ENCODE results near the gene CAMTA1.

CAMTA1 gene

DNA sequence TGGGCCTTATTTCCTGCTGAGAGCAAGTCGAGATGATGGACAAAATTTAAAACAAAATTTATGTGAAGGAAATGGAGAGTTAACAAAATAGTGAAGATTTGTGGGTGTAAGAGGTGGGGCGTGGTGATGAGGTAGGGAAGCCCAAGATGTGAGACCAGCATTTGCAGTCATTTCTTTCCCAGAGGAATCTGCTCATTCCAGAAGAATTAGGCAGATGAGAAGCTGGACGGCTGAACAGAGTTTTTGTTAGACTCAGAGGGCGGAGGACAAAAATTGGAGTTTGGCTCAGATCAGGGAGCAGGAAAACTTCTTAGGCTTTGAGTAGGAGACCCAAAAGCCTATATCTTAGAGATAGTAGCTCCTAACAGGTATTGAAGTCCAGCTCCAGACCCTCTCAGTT is 65.3 kb downstream of the CAMTA1 start:
- no peak for DNase-seq (ENCODE audit: low read depth in 2 of 2)

DNA sequence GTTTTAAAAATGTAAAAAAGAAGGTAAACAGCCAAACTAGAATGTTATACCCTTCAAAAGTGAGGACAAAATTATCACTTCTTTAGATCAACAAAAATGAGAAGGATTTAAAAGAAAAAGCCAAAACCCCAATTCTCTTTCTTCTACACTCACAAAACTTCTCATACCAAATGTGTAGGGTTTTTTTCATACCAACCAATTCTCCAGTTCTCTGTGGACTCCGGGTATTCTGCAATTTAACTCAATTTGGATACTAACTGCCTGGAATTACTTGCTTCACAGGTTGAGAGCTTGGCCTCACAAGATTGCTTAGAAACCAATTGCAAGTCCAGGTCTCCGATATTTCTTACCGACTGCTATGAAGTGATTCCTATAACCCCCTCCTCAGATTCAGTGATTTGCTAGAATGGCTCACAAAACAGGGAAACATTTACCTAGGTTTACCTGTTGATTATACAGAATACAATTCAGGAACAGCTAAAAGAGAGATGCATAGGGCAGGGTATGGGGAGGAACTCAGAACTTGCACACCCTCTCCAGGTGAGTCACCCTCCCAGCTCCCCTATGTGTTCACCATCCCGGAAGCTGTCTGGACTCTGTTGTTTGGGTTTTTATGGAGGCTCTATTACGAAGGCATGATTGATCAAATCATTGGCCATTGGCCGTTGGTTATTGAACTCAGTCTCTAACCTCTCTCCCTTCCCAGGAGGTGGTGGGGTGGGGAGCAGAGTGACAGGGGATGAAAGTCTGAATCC is 67.1 kb downstream of the CAMTA1 start:
- no peak for DNase-seq (ENCODE audit: low read depth in 2 of 2)

DNA sequence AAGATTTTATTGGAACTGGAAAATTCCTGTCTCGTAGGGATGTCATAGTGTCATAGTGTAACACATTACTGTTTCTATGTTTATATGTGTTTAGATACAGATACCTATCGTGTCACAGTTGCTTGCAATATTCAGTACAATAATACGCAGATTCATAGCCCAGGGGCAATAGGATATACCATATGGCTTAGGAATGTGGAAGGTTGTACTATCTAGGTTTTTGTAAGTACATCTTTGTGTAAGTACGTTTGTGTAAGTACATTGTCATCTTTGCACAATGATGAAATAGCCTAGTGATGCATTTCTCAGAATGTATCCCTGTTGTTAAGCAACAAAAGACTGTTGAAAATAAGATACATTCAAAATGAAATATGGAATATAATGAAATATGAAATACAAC is 68.9 kb downstream of the CAMTA1 start:
- DNase-seq (ENCODE audit: low read depth in 2 of 2): no peak

DNA sequence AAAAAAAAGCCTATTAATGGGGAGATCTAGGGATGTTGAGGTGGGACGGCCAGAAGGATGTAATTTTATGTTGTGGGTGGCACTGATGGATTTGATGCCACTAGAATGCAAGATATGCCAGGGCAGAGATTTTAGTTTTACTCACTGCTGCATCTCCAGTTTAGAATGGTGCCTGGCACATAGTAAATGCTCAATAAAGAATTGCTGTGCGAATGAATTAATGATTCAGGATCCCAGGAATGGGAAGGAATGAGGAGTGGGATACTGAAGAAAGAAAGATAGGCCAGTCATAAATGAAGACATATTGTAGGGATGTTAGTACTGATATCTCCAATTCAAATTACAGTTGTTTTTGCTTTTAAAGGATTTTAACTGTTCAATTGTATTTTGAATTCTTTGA is 72.6 kb downstream of the CAMTA1 start:
- DNase-seq (ENCODE audit: low read depth in 2 of 2): no peak

DNA sequence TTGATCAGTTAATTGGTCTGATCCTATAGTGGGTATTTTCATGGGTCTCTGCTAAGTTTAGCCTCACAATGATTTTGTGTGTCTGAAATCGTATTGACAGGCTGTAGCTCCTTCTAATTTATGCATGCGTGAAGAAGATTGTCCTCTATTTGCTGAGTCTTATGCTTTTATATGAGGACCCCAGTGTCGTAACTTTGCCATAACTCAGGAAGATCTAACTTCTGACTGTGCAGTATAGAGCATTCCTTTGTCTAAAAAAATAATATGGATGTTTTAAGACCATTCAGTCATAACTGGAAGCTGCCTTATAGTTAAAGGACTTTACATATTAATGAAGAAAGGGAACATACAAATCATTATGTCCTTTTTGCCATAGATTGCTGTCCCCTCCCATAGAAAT is 73.3 kb downstream of the CAMTA1 start:
- DNase-seq (ENCODE audit: low read depth in 2 of 2): no peak

DNA sequence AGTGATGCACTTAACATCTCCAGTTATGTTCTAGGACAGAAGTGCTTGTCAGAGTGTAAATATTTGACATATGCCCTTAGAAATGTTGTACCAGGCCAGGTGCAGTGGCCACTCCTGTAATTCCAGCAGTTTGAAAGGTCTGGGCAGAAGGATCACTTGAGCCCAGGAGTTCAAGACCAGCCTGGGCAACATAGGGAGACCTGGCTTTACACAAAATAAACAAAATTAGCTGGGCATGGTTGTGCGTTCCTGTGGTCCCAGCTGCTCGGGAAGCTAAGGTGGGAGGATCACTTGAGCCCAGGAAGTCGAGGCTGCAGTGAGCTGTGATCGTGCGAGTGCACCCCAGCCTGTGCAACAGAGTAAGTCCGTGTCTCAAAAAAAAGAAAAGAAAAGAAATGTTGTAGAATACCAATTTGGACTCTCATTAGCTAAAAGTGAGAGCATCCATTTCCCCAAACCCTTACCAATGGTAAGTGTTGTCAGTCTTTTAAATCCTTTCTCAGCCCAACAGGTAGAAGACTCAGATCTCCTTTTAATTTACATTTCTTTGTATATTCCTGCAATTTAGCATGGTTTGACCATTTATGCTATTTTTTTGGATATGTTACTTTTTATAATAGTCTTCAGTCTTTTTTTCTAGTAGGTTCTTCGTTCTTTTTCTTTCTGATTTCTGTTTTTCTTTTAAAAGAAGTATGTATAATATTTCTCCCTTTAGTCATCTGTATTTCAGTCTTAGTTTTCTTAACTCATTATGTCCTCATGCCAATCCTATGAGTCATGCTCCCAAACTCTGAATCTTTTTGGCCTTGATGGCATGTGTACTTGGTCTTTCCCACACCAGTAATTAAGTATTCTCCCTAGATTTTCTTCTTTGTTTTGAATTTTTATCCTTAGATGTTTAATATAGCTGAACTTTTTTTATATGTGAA is 74.4 kb downstream of the CAMTA1 start:
- DNase-seq (ENCODE audit: low read depth in 2 of 2): no peak

DNA sequence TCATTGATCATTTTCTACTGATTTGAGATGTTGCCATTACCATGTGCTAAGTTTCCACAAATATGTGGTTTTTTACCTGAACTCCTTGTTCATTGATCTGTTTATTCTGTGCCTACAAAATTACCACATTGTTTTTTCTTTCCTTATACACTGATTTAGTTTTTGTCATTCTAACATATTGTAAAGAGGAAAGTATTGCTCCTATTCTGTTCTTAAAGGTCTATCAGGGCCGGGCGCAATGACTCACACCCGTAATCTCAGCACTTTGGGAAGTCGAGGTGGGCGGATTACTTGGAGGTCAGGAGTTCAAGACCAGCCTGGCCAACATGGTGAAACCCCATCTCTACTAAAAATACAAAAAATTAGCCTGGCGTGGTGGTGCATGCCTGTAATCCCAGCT is 75.1 kb downstream of the CAMTA1 start:
- DNase-seq (ENCODE audit: low read depth in 2 of 2): no peak

DNA sequence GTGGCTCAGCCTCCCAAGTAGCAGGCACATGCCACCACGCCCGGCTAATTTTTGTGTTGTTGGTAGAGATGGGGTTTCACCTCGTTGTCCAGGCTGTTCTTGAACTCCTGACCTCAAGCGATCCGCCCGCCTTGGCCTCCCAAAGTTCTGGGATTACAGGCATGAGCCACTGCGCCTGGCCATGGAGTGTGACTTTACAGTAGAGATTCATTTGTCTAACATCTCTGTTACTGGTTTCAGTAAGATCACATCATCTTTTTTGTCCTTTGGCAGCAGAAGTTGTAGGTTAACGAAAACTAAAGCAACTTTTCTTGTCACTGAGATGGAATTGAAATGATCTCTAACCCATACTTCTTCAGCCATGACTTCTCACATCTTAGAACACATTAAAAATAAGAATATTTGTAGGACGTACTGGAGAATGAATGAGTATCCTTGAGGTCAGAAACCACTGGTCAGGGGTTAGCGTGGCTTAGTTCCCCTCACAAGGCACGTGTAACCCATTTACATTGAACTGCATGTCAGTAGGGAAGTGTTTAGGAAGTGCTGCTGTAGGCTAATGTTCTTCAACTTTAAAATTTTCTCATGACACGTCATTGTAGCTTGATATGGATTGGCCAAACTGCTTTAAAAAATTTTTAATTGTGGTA is 75.9 kb downstream of the CAMTA1 start:
- no peak for DNase-seq (ENCODE audit: low read depth in 2 of 2)

DNA sequence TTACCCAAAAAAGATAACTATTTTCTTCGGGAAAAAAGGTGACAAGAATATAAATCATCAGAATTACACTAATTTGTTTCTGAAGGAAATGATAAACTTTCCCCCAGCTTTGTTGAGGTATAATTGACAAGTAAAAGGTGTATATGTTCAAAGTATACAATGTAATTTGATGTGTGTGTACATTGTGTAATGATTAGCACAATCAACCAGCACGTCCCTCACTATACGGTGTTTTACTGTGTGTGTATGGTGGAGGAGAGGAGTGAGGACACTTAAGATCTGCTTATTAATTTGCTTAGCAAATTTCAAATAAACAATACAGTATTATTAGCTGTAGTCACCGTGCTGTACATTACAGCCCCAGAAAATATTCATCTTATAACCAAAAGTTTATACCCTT is 77.7 kb downstream of the CAMTA1 start:
- DNase-seq (ENCODE audit: low read depth in 2 of 2): no peak

DNA sequence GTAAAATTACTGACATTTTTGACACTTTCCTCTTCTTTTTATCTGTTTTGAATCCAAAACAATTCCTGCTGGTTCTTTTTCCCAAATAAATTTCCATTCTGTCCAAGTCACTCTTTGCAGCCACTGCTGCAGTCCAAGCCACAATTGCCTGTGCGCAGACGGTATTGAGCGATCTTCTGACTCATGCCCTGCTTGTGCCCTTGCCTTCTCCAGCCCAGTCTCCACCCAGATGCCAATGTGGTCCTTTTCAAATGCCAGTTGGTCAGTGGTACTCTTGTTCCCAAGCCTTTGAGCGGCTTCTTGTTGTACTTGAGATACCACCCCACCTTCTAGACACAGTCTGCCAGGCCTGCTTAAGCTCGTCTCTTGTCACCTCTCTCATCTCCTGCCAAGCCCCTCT is 78.9 kb downstream of the CAMTA1 start:
- no peak for DNase-seq (ENCODE audit: low read depth in 2 of 2)

DNA sequence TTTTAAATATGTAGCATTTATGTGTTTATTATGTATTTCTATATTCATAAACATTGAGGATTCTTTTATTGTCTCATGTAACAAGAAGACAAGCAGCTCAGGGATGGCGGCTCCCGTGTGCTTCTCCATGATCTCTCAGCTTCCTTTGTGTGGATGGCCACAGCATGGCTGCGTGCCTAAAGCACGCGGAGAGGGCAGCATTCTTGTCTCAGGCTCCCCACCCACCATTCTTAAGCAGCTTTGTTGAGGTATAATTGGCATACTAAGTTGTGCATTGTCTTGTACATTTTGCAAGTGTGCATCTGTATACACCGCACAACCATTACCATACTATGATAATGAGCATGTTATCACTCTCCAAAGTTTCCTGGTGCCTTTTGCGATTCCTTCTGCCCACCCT is 81.6 kb downstream of the CAMTA1 start:
- no peak for DNase-seq (ENCODE audit: low read depth in 2 of 2)

DNA sequence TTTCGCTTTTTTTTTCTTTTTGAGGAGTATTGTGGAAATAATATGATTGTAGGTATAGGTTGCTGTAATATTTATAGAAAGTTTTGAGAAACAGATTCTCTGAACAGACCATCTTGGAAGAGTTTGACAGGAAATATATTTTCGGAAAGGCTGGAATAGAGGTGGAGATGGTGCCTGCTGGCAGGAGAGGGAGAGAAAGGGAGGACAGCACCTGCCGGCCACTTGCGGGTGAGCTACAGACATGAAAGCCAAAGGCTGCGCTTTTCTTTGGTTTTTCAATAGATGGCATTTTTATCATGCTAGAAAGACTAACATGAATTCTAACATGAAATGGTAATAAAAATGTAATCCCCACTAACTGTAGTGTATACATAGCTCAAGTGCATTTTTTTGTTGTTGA is 82.1 kb downstream of the CAMTA1 start:
- DNase-seq (ENCODE audit: low read depth in 2 of 2): no peak

DNA sequence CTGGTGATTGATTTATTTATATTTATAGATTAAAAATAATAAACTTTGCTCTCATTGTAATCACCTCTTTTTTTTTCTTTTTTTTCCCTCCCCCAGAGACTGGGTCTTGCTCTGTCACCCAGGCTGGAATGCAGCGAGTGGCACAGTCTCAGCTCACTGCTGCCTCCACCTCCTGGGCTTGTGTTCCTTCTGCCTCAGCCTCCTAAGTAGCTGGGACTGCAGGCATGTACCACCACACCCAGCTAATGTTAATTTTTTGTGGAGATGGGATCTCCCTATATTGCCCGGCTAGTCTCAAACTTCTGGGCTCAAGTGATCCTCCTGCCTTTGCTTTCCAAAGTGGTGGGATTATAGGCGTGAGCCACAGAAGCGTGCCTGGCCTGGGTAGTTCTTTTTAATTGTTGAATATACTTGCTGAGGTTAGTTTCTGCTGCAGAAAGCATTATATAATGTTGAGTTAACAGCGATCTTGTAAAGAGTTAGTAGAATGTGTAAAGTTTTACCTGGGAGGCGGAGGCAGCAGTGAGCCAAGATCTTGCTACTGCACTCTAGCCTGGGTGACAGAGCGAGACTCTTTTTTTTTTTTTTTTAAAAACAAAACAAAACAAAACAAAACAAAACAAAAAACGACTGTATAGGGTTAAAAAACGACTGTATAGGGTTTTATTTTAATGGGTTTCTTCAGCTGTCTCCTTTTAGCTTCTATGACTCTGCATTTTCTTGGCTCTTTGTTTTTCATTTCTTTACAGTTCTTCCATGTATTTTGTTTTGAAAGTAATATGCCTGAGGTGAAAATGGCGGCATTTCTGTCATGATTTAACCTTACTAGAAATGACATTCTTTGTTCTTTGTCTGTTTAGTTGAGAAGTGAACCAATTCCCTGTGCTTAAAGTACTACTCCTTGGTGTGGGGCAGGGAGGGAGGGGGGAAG is 82.7 kb downstream of the CAMTA1 start:
- no peak for DNase-seq (ENCODE audit: low read depth in 2 of 2)

DNA sequence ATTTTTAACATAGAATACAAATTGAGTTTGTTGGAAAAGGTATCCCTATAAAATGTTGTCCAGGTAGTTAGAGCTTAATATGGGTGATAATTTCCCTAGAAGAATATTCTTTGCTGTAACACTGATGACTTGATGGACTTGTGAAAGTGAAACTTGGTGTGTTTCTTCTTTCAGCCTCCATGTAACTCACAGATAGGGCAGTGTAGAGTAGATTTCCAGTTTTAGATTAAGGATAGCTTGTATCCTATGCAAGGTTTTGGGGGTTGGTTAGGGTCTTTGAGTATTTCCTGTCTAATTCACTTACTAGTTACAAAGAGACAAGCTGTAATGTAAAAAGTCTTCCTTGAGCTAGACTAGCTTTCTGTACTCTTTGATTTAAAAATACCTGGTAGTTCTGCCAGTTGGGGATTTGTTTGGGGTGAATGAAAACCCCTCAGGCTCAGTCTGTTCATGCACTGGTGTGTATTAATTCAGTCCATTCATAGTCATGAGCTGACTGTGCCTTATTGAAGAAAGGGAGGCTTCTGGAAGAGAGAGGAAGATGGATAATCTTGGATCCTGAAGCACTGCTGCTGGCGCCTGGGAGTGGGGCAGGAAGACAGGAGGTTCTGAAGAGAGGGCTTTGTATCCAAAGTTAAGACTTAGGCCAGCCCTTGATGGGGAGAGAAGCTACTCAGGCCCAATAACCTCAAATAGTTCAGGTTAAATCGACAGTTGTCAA is 83.6 kb downstream of the CAMTA1 start:
- no peak for DNase-seq (ENCODE audit: low read depth in 2 of 2)

DNA sequence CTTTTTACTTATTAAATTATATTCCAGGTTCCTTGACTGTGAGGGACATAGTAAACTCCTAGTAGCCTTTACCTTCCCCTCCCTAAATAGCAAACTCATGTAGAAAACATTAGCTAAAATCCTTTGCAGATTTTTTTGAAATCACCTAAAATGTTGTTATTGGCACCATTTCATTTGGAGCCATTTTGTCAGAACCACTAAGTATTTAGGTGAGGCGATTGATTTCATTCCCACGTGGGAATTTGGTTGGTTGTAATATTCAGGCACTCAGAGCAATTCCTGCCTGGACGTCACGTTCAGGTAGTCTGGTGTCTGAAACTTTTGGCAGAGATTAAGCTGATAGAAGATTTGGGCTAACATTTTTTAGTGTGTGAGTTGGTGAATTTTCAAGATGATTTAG is 84.3 kb downstream of the CAMTA1 start:
- DNase-seq (ENCODE audit: low read depth in 2 of 2): no peak

DNA sequence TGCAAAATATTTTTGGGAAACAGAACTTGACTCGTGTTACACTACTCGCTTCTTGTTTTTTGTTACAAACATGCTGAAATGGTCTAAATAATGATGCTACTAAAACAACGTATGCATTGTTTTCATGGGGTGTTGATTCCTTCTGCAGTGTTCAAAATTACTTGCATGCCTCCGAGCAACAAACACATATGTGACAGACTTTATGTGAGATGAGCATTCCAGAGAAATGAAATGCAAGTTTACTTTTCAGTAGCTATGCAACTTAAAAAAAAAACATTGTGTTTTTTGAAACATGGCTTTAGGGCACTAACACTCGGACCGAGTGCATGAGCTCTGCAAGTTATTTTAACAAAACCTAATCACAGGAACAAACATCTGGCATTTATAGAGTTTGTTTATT is 84.8 kb downstream of the CAMTA1 start:
- DNase-seq (ENCODE audit: low read depth in 2 of 2): no peak

DNA sequence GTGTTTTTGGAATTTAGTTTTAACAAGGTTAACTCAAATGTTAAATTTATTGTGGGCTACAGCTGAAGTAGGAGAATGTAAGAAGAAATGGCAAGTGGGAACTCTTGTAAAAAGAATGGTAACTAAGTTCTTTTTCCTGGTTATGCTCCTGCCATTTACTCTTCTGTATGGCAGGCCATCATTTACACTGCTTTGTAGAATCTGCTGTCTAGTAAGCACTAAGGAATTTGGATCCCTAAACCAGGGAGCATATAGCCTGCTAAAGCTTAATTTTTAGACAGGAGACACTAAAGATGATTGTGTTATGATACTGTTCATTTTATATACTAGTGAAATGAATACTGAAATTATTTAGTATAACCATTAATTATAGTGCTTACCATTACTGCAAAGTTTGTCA is 85.3 kb downstream of the CAMTA1 start:
- no peak for DNase-seq (ENCODE audit: low read depth in 2 of 2)

DNA sequence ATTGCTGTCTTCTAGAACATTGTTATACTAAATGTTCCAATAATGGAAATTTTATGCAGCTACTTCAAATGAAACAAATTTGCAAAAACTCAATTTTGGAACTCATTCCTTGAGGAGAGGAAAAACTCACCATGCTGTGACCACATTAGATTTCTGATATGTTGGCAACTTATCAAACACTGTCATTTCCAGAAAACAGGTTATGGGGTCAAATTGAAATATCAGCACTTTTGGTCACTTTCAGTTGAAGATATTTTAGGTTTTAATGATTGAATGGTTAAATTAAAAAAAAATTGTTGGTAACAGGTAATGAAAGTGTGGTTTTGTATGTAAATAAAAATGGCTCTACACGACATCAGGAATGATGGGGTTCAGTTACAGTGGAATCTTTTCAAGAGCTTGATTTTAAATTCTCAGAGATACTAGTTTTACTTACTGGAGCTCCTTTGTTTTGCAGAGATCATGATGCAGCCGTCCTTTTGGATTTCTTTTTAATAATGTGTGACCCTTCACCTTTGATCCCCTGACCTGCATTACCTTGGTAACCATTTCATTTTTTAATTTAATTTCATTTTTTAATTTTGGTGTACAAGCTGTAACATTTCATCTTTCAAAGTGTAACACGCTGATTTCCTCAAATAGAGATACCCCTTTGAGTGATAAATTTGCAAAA is 86.2 kb downstream of the CAMTA1 start:
- DNase-seq (ENCODE audit: low read depth in 2 of 2): no peak

DNA sequence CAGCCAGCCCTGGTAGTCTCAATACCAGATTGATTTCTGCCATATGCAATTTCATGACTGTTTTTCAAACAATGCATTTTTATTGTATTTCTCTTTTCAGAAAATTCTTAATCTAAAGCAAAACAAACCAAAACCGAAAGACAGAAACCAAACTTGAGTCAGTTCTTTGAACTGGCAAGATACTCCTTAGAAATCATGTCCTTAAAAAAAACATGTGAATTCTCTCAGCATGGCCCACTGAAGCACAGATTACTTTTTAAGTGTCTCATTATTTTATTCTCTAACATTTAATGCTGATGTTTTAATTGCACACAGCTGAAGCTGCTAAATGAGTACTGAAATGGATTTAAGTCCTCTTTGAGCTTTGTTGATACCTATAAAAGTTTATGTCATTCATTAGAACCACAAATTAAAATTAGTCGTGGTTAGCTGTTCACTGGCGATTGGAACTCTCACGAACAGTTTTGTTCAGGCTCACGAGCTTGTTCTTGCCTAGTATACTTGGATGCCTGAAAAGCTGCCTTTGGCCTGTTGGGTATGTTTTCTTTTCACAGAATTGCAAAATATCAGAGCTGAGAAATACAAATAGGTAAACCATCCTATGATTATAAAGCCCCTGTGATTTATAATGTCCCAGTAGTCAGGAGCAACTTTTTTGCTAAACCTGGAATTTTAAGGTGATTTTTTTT is 87.5 kb downstream of the CAMTA1 start:
- DNase-seq (ENCODE audit: low read depth in 2 of 2): no peak
